Pancreas (tissue), 10 donors: ENCODE measurements around the gene RPS3. TPM values are rescaled to one million over a fixed set of nuclear protein-coding genes. Genes with fewer than 3 reads are reported as not detected.

Experiments
- ATAC-seq, 4 donors: fragments of 200-7000 bp; cut with Tn5 transposase; one replicate each; pipeline versions ENCODE4 v1.8.0 to v1.9.1; 2020; ENCODE audit warnings: mild to moderate bottlenecking in 4 of 4, moderate library complexity in 4 of 4
- DNase-seq, 6 donors: peaks; one replicate each; pipeline ENCODE4 v3.0.0-alpha.2; 2020
- FAIRE-seq: peaks from 2 replicates; lab custom pipeline; 2012; peaks lifted over from hg19 to GRCh38; lab: Jason Lieb, UNC
- H3K27ac ChIP-seq, 4 donors: fragments of 200-600 bp; sonication (generic); 1 replicate in 3 of 4; 2 replicates in 1 of 4; pipeline versions ENCODE4 v1.5.0 to v1.8.0; 2020
- H3K27me3 ChIP-seq, 4 donors: fragments of 200-600 bp; one replicate each; pipeline ENCODE4 v1.8.0; 2021
- H3K36me3 ChIP-seq, 3 donors: fragments of 200-600 bp; sonication (generic) in 1 of 3; one replicate each; pipeline versions ENCODE4 v1.5.0 to v1.8.0; 2020 to 2021
- H3K4me1 ChIP-seq, 3 donors: fragments of 200-600 bp; one replicate each; pipeline ENCODE4 v1.8.0; 2021
- H3K4me3 ChIP-seq, 4 donors: fragments of 200-600 bp; sonication (generic) in 2 of 4; one replicate each; pipeline versions ENCODE4 v1.5.0 to v1.8.0; 2020 to 2021
- H3K9me3 ChIP-seq, 4 donors: fragments of 200-600 bp; one replicate each; pipeline ENCODE4 v1.8.0; 2021
- CTCF ChIP-seq, 4 donors: fragments of 200-600 bp; sonication (generic) in 3 of 4; IDR thresholded peaks; one replicate each; pipeline versions ENCODE4 v1.5.0 to v1.8.0; 2021; ENCODE audit warnings: antibody characterized with exemption in 4 of 4
- WGBS, 2 donors: extraction: QIAGEN DNeasy Blood & Tissue Kit; methylation state at CpG; one replicate each; pipeline ENCODE4 v1.1.7; 2013; 5-methylcytosine and 5-hydroxymethylcytosine counted together
- intact Hi-C, 3 donors: fragments of 100-400 bp; cut with DNase I; formaldehyde crosslinking; loops; one replicate each; pipeline versions ENCODE4 v1.11.1 to v1.14.2; 2022
- polyA plus RNA-seq, 2 donors: library from polyadenylated mRNA; stranded (reverse); fragments of 200-250 nt; gene quantifications; one replicate each; pipeline ENCODE4 v1.2.3, GENCODE V29; 2013
- total RNA-seq, 6 donors: library from RNA; stranded (reverse); fragmentation: NEBNext Ultra II Directional in 4 of 6; extraction: Animal tissue kit (Norgen Biotek cat#: 25700) in 4 of 6; gene quantifications; one replicate each; pipeline versions ENCODE4 v1.2.1 to v1.2.4, GENCODE V29; 2021 to 2023
- donor health status: healthy with polysubstance abuse.
- donor health status: DM: no; HTN: no; CAD: no; lungs with moderate emphysema.
- donor health status: DM: no; HTN: no; CAD: no.
- donor health status: control.
- donor health status: control.
- donor health status: Bipolar disorder and iron deficiency.
- donor health status: DM: yes; HTN: yes; CAD: no.
- donor health status: DM: no; HTN: no; CAD: no.
- donor health status: DM: no; HTN: no; CAD: no.
- donor health status: DM: yes; HTN: yes; CAD: no.

RPS3 gene
- total and polyA plus RNA-seq, 8 donors: 824 to 1,938 (median 1,393) TPM

DNA sequence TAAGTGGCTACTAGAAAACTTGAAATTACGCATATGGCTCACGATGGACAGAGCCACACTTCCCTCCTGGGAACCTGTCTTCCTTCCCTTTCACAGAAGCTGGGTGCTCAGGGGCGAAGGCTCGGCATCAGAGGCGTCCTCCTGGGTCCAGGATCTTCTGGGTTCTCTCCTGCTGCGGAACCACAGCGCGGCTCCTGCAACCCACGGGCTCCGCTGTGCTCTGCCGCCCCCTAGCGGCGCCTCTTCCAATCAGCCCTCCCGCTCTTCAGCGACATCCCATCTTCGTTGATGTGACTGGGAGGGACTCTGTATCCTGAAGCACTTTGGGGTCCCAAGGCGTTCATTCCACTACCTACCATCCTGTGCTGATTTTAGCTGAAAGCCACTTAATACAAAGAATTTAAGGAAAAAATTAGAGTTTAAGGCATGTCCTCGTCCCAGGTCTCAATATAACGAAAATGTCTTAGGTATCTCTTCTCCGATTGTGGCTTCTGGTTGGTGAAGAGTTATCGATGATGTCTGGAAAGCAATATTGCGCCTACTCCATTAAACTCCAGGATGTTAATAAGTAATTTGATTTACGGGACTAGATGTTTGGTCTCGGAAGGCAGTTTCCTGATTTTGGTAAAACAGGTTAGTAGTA lies 14.8 kb upstream of the RPS3 start:
- intact Hi-C loops: loop anchor here in 2 of 3 donors (5.0 to 10.0 kb wide), 3 partner anchors 57 to 102 kb away; no protein-coding TSS in a partner anchor
- Histone ChIP-seq H3K4me1 (peaks cover 0 to 6% (median 4%) of the 10 kb centered on the region in 3 donors), H3K4me3 (no peak overlapping the region), H3K36me3 (no peaks in the 10 kb centered on the region), H3K9me3 (no peaks in the 10 kb centered on the region), H3K27ac (no peak overlapping the region), H3K27me3 (no peaks in the 10 kb centered on the region)
- ATAC-seq (peak; percentile 56 to 83 (median 79)), FAIRE-seq (no peak), DNase-seq (peak; percentile 56 to 95 (median 78))
- 18 to 20% methylated on average over 24 of the region's 24 CpGs for WGBS, 2 donors
- peak; percentile 94 to 98 (median 94) for TF ChIP-seq CTCF (IDR thresholded peaks at IDR 0.05)

DNA sequence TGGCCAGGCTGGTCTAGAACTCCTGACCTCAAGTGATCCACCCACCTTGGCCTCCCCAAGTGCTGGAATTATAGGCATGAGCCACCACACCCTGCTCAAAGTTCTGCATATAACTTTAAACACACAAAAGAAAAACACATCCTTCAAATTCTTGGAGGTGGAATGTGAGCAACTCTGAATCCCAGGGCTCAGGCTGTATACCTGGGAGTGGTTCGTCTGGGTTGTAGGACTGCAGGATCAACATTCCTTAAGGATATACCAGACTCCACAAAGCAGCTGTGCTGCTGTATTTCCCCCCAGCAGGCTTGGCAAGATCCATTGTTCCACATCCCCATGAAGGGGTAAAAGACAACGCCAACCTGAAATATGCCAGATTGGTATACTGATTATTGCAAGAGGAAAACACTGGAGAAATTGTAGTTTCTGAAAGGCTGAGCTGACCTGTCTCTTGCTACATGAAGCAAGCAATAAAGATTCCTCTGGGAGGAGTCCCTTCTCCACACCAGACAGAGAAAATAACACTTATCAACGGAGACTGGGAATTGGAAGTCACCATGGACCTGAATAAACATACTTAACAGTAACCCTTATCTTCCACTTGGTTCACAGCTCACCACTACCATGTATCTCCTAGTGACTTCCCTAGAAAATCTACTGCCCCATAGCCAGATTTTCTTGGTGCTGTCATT lies 12.2 kb upstream of the RPS3 start:
- DNase-seq (no peak), FAIRE-seq (no peak), ATAC-seq (no peak)
- no peak overlapping the region for H3K4me3 ChIP-seq
- no peaks in the 10 kb centered on the region for H3K36me3 ChIP-seq
- no peaks in the 10 kb centered on the region for H3K9me3 ChIP-seq
- H3K27me3 ChIP-seq: no peaks in the 10 kb centered on the region
- H3K4me1 ChIP-seq: peaks cover 0 to 6% (median 4%) of the 10 kb centered on the region in 3 donors
- intact Hi-C loops: loop anchor here in 1 of 3 donors (10.0 kb wide), 1 partner anchor 62 kb away; no protein-coding TSS in a partner anchor
- 54% methylated on average over 3 of the region's 3 CpGs for WGBS, 2 donors
- no peak overlapping the region for H3K27ac ChIP-seq
- no peak for TF ChIP-seq CTCF (IDR thresholded peaks at IDR 0.05)

GRCh38 chr11:75387736-75388294 lies 11.5 kb upstream of the RPS3 start:
- no peak overlapping the region for H3K27ac ChIP-seq
- no peaks in the 10 kb centered on the region for H3K9me3 ChIP-seq
- ATAC-seq (no peak), FAIRE-seq (no peak), DNase-seq (no peak)
- H3K27me3 ChIP-seq: no peaks in the 10 kb centered on the region
- no peaks in the 10 kb centered on the region for H3K36me3 ChIP-seq
- TF ChIP-seq CTCF (IDR thresholded peaks at IDR 0.05): no peak
- 58 to 61% methylated on average over 3 of the region's 3 CpGs for WGBS, 2 donors
- H3K4me3 ChIP-seq: no peak overlapping the region
- intact Hi-C loops: loop anchor here in 1 of 3 donors (10.0 kb wide), 1 partner anchor 63 kb away; no protein-coding TSS in a partner anchor
- H3K4me1 ChIP-seq: peaks cover 0 to 6% (median 4%) of the 10 kb centered on the region in 3 donors

DNA sequence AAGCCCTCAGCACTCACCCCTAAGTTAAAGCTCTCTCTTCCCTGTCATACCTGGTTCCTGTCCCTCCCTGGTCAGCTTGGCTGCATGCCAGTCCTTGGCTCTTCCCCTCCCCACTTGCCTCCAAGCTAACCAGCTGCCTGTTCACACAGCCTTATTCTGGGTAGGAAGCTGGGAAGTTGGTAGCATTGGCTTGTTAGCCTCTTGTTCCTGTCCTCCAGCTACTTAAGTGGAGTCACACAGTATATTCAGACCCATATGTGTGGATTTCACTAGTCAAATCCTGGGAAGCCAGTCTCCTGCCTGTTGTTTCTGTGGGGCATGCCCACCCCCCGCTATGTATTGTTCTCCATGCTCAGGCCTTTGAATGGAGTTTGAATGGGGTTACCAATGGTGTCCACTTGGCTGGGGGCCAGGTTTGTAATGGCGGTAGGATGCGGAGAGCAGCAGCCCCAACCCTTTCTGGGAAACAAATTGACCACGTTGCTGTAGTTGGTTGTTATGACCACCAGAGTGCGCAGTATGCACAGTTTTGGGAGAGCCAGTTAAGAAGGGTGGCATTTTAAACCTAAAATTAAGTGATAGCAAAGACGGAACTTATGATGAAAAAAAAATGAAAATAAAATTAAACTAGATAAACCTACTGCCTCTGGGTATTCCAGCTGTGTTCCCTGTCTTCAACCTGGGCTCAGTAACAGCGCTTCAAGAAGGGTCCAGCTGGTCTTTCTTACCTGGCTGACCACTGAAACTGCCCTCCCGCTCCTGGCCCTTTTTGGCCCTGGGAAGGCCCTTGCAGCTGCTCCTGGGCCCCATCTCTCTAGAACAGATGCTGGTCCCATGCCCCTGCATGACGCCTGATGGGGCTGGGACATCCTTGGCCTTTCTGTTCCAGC lies 10.7 kb upstream of the RPS3 start:
- peaks cover 0 to 6% (median 4%) of the 10 kb centered on the region in 3 donors for H3K4me1 ChIP-seq
- peak; percentile 80 to 93 (median 86) for DNase-seq
- H3K4me3 ChIP-seq: no peak overlapping the region
- FAIRE-seq: no peak
- H3K27me3 ChIP-seq: no peaks in the 10 kb centered on the region
- TF ChIP-seq CTCF (IDR thresholded peaks at IDR 0.05): peak; percentile 58 to 73 (median 66)
- no peaks in the 10 kb centered on the region for H3K9me3 ChIP-seq
- ATAC-seq: peak; percentile 78 to 91 (median 88)
- H3K27ac ChIP-seq: peak overlapping the region in 2 of 4 donors; percentile 69 to 80
- H3K36me3 ChIP-seq: no peaks in the 10 kb centered on the region
- WGBS, 2 donors: 25 to 27% methylated on average over 9 of the region's 9 CpGs
- intact Hi-C loops: loop anchor here in 1 of 3 donors (10.0 kb wide), 1 partner anchor 64 kb away; no protein-coding TSS in a partner anchor
